IPS-NIHi7 (cell line): ENCODE data around the gene PTPRE.
A peak's percentile ranks its signal among the peaks of the same experiment; 100 is the strongest.

Source experiments
- DNase-seq: peaks from one replicate; pipeline ENCODE4 v3.0.0; 2012; ENCODE audit warnings: mixed read lengths; ENCODE audit errors: extremely low spot score

The PTPRE gene

GRCh38 chr10:127951861-127952574 lies 45.1 kb downstream of the PTPRE start:
- DNase-seq = no peak

DNA sequence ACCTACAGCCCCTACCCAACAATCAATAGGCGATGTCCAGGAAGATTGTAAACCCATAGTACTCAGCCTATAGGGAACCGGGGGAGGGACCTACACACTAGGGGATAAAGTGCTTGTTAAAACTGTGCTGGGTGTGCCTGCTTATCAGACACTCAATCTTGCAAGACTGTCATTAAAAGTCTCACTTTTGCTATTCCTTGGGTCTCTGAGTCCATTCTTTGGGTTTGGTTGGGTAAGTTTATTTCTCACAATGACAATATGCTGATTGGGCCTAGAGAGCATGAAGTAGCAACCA lies 45.6 kb downstream of the PTPRE start:
- no peak for DNase-seq

DNA sequence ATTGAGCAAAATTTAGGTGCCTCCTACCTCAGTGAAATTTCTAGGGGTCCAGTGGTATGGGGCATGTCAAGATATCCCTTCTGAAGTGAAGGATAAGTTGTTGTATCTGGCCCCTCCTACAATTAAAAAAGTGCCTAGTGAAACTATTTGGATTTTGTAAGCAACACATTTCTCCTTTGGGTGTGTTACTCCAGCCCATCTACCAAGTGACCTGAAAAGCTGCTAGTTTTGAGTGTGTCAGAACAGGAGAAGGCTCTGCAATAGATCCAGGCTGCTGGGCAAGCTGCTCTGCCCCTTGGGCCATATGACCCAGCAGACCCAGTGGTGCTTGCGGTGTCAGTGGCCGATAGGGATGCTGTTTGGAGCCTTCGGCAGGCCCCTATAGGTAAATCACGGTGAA lies 46.0 kb downstream of the PTPRE start:
- DNase-seq = no peak

- DNase-seq = no peak
Measured at GRCh38 chr10:127953876-127954275, 47.0 kb downstream of the PTPRE start.

DNA sequence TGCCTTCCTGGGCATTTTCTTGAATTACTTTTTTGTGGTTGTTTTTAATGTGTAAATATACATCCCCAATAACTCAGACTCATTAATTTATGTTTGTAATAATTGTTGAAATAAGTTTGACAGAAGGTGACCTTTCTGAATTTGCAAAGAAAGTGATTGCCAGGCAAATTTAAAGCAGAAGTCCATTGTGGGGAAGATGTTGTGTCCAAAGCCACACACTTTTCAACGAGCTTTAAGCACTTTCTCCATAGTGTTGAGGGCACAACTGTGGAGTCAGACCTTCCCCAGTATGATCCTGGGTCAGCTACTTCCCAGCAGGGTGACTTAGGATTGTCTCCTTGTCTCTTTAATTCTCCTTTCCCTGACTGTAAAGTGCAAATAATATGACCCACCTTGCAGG lies 52.5 kb downstream of the PTPRE start:
- no peak for DNase-seq

DNA sequence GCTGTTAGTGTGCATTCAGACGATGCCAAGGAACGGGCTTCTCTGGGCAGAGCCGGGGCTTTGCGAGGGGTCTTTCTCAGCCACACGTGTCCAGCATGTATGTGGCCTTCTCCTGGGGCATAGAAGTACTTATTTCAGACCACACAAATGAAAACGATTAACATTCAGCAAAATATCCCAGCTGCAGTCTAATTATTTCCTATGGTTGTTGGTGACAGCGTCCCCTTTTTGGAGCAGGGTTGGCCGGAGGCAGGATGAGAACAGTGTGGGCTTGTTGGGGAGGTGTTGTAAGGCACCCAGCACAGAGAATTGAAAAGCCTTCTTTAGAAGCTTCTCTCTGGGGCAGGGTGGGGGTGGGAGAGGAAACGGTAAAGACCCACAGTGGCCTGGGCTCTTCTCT lies 54.2 kb downstream of the PTPRE start:
- no peak for DNase-seq

DNA sequence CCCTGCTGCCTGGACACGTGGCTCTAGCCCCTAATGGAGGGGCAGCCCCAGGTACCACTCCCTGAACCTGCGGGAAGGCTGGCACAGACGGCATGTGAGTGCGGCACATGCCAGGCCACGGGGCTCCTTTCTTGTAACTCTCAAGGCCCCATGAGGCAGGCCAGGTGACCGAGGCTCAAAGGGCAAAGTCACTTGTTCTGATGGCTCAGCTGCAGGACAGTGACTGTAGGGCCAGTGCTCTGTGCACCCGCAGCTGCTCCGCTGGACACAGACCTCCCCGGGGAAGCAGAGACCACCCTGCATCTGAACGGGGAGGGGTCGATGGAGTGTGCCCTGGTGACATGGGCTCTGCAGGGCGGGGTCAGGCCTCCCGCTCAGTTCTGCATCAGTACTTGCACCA lies 55.3 kb downstream of the PTPRE start:
- DNase-seq = no peak

DNA sequence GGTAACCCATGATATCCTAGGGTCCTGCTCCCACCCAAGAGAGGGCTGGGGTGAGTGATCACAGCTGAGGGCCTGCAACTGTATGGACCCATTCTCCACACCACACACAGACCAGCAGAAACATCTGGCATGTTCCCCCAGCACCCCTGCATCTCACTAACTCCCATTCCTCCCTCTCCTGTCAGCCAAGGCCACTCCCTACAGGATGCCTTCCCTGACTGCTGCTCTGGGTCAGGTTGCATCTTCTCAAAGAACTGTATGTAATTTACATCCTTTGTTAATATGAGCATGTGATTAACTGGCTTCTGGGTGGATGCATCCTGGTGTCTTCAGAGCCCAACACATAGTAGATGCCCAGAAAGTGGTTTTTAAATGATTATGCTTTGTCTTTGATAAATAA lies 56.2 kb downstream of the PTPRE start:
- no peak for DNase-seq

DNA sequence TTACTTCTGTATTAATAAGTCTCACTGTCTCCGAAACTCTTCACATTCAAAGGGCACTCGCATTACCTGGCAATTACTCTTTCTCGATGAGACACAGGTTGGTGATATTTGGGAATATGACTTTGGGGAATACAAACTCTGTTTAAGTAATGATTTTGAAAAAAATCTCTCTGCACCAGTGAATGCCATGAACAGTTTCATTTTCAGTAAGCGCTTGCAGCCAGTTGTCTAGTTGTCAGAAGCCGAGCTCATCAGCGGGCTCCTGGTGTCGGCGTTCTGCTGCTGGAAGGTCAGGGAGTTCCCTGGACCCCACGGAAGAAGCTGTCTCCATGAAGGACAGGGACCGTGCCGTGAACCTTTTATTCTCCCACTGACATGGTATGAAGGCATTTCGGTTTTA lies 57.7 kb downstream of the PTPRE start:
- no peak for DNase-seq

- DNase-seq = no peak
Measured at GRCh38 chr10:127966875-127967274, 60.0 kb downstream of the PTPRE start.

DNA sequence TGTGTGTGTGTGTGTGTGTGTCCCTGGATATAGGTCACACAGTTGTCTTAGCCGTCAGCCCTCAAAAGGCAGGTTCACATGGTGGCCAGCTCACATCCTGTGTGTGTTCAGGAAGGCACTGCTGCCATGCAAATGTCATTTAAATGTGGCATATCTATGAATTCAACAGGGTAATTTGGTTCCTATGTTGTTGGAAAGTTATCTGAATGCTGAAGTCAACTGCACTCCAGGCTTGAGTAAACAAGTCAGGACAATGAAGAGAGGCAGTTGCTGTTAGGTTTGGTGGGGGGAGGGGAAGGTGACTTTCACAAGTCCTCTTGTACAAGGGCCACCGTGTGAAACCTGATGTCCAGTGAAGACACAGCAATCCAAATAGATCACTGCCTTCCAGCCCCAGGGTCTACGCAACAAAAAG lies 61.1 kb downstream of the PTPRE start:
- DNase-seq = no peak

DNA sequence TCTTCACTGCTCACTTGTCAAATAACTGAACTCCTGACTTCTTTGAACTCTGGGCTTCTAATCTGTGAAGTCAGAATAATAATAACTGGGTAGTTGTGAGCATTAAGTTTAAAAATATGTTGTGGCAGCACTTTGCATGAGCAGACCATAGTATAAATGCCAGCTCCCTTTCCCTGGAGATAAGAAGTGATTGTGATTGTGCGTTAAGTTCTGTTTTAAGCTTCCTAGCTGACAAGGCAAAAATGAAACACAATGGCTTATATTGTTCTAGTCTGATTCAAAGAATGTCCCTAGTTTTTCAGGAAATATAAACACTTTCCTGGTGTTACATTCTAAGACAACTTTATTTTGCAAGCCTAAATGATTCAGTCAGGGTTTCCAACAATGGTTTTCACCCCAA lies 61.8 kb downstream of the PTPRE start:
- no peak for DNase-seq

GRCh38 chr10:127971101-127971946 lies 64.4 kb downstream of the PTPRE start:
- no peak for DNase-seq

- DNase-seq = no peak
Measured at GRCh38 chr10:127971963-127972615, 65.2 kb downstream of the PTPRE start.

DNA sequence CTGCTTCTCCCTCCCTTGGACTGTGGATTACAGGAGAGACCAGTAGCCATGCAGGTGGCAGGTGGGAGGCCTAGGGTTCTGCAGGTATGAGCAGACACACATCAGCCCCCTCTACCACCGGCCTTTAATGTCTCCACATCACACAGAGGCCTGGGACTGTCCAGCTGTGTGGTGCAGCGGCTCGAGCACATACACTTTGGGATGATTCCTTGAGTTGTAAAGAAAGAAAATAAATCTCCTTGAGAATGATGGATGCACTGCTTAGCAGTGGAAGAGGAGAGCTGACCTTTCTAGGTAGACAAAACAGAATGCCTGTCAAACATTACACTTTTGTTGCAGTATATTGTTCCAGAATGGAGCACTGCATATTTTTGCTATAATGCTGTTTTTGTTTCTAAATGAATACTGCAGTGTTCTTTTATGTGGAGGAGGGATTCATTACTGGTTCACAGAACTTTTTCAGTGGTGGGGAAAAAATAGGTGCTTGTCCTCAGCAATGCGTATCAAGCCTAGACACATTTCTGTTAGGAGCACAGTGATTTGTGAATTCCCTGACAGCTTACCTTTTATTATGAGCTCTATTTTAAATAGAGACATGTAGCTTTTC lies 66.0 kb downstream of the PTPRE start:
- no peak for DNase-seq

GRCh38 chr10:127973791-127974311 lies 66.9 kb downstream of the PTPRE start:
- DNase-seq = peak; percentile 72

- no peak for DNase-seq
Measured at GRCh38 chr10:127974911-127975310, 68.0 kb downstream of the PTPRE start.

- DNase-seq = no peak
Measured at GRCh38 chr10:127976286-127976685, 69.4 kb downstream of the PTPRE start.

- DNase-seq = no peak
Measured at GRCh38 chr10:127976701-127977356, 69.9 kb downstream of the PTPRE start.

DNA sequence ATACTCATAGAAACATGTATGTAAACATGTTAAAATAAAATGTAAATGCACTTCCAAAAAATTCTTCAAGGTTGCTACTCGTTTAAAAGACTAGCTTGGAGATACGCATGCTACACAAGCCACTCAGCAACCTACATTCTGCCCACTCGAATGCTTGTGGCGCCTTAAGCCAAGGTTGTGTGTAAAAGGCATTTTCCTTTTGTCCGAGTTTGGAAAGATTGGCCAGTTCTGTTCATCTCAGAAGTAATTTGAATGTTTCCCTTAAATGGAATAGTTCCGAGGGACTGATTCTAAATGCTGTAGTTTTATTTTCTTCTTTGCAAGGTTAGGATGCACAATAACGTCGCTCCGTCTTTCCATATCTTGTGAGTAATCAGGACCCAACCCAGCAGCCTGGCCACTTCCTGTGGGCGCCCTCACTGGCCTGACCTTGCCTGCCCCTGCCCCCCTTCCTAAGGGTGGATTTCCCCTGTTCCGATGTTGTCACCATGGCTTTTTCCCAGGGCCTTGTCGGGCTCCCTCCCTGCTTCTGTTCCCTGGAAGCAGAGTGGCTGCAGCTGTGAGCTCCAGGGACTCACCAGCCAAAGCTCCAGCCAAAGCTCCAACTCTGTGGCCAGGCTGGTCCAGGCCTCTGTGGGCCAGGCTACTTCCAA lies 70.6 kb downstream of the PTPRE start:
- DNase-seq = peak; percentile 38

DNA sequence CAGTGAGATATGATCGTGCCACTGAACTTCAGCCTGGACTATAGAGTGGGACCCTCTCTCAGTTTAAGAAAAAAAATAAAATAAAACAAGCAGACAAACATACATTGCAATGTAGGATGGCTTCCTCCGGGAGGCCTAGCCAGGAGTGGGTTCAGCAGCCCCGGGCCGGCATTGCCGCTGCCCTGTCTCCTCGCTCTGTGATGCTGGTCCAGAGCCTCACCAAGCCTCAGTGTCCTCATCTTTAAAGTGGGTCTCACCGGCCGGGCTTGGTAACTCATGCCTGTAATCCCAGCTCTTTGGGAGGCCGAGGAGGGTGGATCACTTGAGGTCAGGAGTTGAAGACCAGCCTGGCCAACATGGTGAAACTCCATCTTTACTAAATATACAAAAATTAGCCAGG lies 71.6 kb downstream of the PTPRE start:
- DNase-seq = no peak
